ENCODE measurements around the gene CCDC150. TPM values are rescaled to one million over a fixed set of nuclear protein-coding genes. Genes with fewer than 3 reads are reported as not detected.

CCDC150 gene
- total RNA-seq, 1 experiment from 2014 or later: 34.0 TPM

GRCh38 chr2:196655761-196656160 lies 16.2 kb downstream of the CCDC150 start:
- Mint-ChIP-seq H3K27me3 (ENCODE audit: insufficient read depth, unreplicated experiment) (no peaks in the 10 kb centered on the region), H3K27ac (ENCODE audit: unreplicated experiment) (no peak overlapping the region), H3K4me1 (ENCODE audit: low read depth, unreplicated experiment) (peaks cover 17% of the 10 kb centered on the region), H3K4me3 (ENCODE audit: unreplicated experiment) (no peak overlapping the region), H3K9me3 (ENCODE audit: unreplicated experiment) (peaks cover 34% of the 10 kb centered on the region), H3K36me3 (ENCODE audit: insufficient read depth, unreplicated experiment) (peaks cover 12% of the 10 kb centered on the region)
- Histone ChIP-seq H3K4me3 (ENCODE audit: low read depth, low read length) (no peak overlapping the region), H3K9me3 (peaks cover 19% of the 10 kb centered on the region), H3K27me3 (replicated peaks; ENCODE audit: control insufficient read depth, insufficient read depth, low read length) (no peaks in the 10 kb centered on the region), H3K4me1 (no peaks in the 10 kb centered on the region), H3K36me3 (ENCODE audit: control insufficient read depth, insufficient read depth, low read length) (peaks cover 1% of the 10 kb centered on the region; the same call in 1 of the 2 replicates)
- no peak for TF ChIP-seq CTCF (IDR thresholded peaks at IDR 0.05; ENCODE audit: insufficient read depth in 1 of 2, low read depth in 1 of 2, low read length in 1 of 2, severe bottlenecking in 1 of 2, unreplicated experiment in 1 of 2)
- no TSS peak for BruUV-seq (replicated peaks)
- ChIA-PET CTCF (interaction anchor here (1.1 kb wide), 1 partner anchor 16 kb away, joined by 3 read pairs; no protein-coding TSS in a partner anchor), POLR2A (no interaction called here)
- intact Hi-C loops (cut with micrococcal nuclease; ENCODE audit: unreplicated experiment): no loop called here
- no peak for DNase-seq

GRCh38 chr2:196657333-196657732 lies 17.8 kb downstream of the CCDC150 start:
- Histone ChIP-seq H3K4me3 (ENCODE audit: low read depth, low read length) (no peak overlapping the region), H3K9me3 (0 out of 2 replicates have a peak, but pooled peaks cover 7% of the 10 kb centered on the region), H3K27me3 (replicated peaks; ENCODE audit: control insufficient read depth, insufficient read depth, low read length) (no peaks in the 10 kb centered on the region), H3K36me3 (ENCODE audit: control insufficient read depth, insufficient read depth, low read length) (peaks cover 1% of the 10 kb centered on the region; the same call in 1 of the 2 replicates), H3K4me1 (no peaks in the 10 kb centered on the region)
- CTCF ChIA-PET: no interaction called here
- peaks cover 21% of the 10 kb centered on the region for H3K9me3 Mint-ChIP-seq (ENCODE audit: unreplicated experiment)
- intact Hi-C loops (cut with micrococcal nuclease; ENCODE audit: unreplicated experiment): no loop called here
- H3K27ac Mint-ChIP-seq (ENCODE audit: unreplicated experiment): no peak overlapping the region
- DNase-seq: no peak
- H3K4me1 Mint-ChIP-seq (ENCODE audit: low read depth, unreplicated experiment): peaks cover 17% of the 10 kb centered on the region
- H3K4me3 Mint-ChIP-seq (ENCODE audit: unreplicated experiment): no peak overlapping the region
- H3K27me3 Mint-ChIP-seq (ENCODE audit: insufficient read depth, unreplicated experiment): no peaks in the 10 kb centered on the region
- POLR2A ChIA-PET: no interaction called here
- peaks cover 7% of the 10 kb centered on the region for H3K36me3 Mint-ChIP-seq (ENCODE audit: insufficient read depth, unreplicated experiment)
- no TSS peak for BruUV-seq (replicated peaks)
- no peak for TF ChIP-seq CTCF (IDR thresholded peaks at IDR 0.05; ENCODE audit: insufficient read depth in 1 of 2, low read depth in 1 of 2, low read length in 1 of 2, severe bottlenecking in 1 of 2, unreplicated experiment in 1 of 2)

GRCh38 chr2:196659844-196660243 lies 20.3 kb downstream of the CCDC150 start:
- Mint-ChIP-seq H3K4me3 (ENCODE audit: unreplicated experiment) (no peak overlapping the region), H3K9me3 (ENCODE audit: unreplicated experiment) (peaks cover under 1% of the 10 kb centered on the region), H3K27ac (ENCODE audit: unreplicated experiment) (no peak overlapping the region), H3K36me3 (ENCODE audit: insufficient read depth, unreplicated experiment) (peaks cover 7% of the 10 kb centered on the region), H3K27me3 (ENCODE audit: insufficient read depth, unreplicated experiment) (no peaks in the 10 kb centered on the region), H3K4me1 (ENCODE audit: low read depth, unreplicated experiment) (peaks cover 21% of the 10 kb centered on the region)
- no peak for TF ChIP-seq CTCF (IDR thresholded peaks at IDR 0.05; ENCODE audit: insufficient read depth in 1 of 2, low read depth in 1 of 2, low read length in 1 of 2, severe bottlenecking in 1 of 2, unreplicated experiment in 1 of 2)
- POLR2A ChIA-PET: no interaction called here
- Histone ChIP-seq H3K9me3 (no peaks in the 10 kb centered on the region), H3K4me3 (ENCODE audit: low read depth, low read length) (no peak overlapping the region), H3K36me3 (ENCODE audit: control insufficient read depth, insufficient read depth, low read length) (peaks cover 1% of the 10 kb centered on the region; the same call in 1 of the 2 replicates), H3K27me3 (replicated peaks; ENCODE audit: control insufficient read depth, insufficient read depth, low read length) (no peaks in the 10 kb centered on the region), H3K4me1 (peaks cover 8% of the 10 kb centered on the region)
- no TSS peak for BruUV-seq (replicated peaks)
- intact Hi-C loops (cut with micrococcal nuclease; ENCODE audit: unreplicated experiment): no loop called here
- CTCF ChIA-PET: no interaction called here
- no peak for DNase-seq

All from Caco-2 (cell line).